ENCODE data around the gene ELK4.

DNA sequence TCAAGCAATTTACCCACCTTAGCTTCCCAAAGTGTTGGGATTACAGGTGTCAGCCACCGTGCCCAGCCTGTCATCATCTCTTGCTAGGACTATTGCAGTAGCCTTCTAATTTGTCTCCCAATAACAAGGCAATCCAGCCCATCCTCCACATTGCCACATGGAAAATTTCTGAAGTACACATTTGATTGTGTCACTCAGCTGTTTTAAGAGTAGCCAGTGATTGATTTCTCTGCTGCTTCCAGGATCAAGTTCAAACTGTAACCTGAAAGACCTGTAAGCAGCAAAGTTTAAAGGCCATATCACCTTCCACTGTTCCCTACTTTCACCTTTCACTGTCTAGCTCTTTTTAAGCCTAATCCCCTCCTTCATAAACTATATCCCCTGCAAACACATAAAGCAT lies 7.8 kb upstream of the ELK4 start:
- no peak for TF ChIP-seq EZH2 (IDR thresholded peaks at IDR 0.05; ENCODE audit: insufficient read depth, poor library complexity, severe bottlenecking)
- TF ChIP-seq EZH2phosphoT487 (IDR thresholded peaks at IDR 0.05; ENCODE audit: insufficient read depth, low read depth) = no peak
